Amniotic epithelial cell (primary cell): ENCODE data around the gene RELA.
A peak's percentile ranks its signal among the peaks of the same experiment; 100 is the strongest.

Experiments
- DNase-seq: peaks from one replicate; pipeline ENCODE4 v3.0.0-alpha.2; 2010; ENCODE audit warnings: low read depth

Gene RELA

GRCh38 chr11:65613091-65613928 lies 49.4 kb downstream of the RELA start:
- DNase-seq: no peak

- DNase-seq: no peak
Observed at GRCh38 chr11:65612691-65613090, 50.0 kb downstream of the RELA start.

GRCh38 chr11:65611758-65612603 lies 50.7 kb downstream of the RELA start:
- DNase-seq: no peak

GRCh38 chr11:65611028-65611757 lies 51.5 kb downstream of the RELA start:
- DNase-seq: no peak

GRCh38 chr11:65610404-65610803 lies 52.3 kb downstream of the RELA start:
- no peak for DNase-seq

- DNase-seq: no peak
Observed at GRCh38 chr11:65609665-65610064, 53.1 kb downstream of the RELA start.

- DNase-seq: no peak
Observed at GRCh38 chr11:65609229-65609628, 53.5 kb downstream of the RELA start.

GRCh38 chr11:65607614-65608426 lies 54.9 kb downstream of the RELA start:
- no peak for DNase-seq

- DNase-seq: peak; percentile 98
Observed at GRCh38 chr11:65606876-65607613, 55.7 kb downstream of the RELA start.

GRCh38 chr11:65604258-65604657 lies 58.5 kb downstream of the RELA start:
- no peak for DNase-seq
